GM18867 (cell line): ENCODE measurements around the gene SHH.

Source experiments
- ATAC-seq: cut with Tn5 transposase; IDR thresholded peaks from one replicate; pipeline ENCODE4 v1.9.1; 2021; ENCODE audit warnings: mild to moderate bottlenecking, moderate library complexity; ENCODE audit not compliant: unreplicated experiment

The SHH gene

GRCh38 chr7:155769701-155770100 lies 42.6 kb downstream of the SHH start:
- ATAC-seq: no peak

DNA sequence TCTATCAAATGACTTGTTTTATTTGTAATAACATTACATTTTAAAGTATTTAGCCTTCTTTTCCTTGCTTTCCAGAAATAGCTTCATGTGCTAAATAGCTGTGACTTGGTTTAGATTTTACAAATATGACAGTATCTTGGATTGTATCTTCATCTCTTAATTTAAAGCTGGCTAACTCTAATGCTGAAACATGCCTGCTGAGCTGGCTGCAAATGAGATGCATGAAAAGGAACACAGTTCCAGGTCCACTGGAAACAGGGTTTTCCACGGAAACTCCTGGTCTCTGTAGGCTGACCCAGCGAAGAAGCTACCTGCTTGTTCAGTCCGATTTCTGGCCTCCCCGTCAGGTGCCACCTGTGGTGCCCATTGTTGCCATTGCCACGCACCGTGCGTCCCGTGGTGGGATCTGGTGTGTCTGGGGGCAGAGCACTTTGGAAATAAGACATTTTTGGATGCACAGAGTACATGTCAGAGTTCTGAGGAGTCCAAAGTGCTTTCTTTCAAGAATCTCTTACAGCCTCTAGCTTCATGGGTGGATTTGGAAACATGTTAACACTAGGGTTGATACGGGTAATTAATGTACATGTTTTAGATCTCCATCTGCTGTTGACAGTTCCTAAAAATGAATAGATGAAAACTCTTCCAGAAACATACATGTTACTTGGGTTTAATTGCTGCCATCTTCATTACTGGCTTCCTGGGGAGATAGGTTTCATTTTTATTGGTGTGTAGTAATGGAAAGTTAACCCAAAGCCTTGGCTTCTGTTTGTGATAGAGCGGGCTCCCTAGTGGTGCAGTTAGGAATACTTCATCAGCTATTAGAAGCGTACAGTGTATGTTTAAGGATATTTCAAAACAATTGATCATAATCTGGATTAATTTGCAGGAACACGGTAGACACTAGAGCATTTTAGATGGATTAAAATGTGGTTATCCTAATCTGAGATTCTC lies 45.0 kb downstream of the SHH start:
- no peak for ATAC-seq

DNA sequence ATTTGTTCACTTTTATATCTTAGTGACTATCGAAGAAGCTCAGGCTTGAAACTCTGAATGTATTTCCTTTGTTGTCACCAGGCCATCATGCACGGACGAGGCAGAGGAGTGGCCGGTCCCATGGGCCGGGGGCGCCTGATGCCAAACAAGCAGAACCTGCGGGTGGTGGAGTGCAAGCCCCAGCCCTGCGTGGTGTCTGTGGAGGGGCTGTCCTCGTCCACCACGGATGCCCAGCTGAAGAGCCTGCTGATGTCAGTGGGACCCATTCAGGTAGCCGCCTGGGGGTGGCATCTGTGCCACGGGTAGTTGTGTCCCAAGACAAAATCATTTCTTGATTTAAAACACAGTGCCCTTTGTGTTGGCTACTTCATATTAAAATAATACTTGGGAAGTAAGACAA lies 45.9 kb downstream of the SHH start:
- no peak for ATAC-seq

GRCh38 chr7:155765458-155765857 lies 46.8 kb downstream of the SHH start:
- no peak for ATAC-seq

GRCh38 chr7:155764438-155764793 lies 47.8 kb downstream of the SHH start:
- no peak for ATAC-seq

DNA sequence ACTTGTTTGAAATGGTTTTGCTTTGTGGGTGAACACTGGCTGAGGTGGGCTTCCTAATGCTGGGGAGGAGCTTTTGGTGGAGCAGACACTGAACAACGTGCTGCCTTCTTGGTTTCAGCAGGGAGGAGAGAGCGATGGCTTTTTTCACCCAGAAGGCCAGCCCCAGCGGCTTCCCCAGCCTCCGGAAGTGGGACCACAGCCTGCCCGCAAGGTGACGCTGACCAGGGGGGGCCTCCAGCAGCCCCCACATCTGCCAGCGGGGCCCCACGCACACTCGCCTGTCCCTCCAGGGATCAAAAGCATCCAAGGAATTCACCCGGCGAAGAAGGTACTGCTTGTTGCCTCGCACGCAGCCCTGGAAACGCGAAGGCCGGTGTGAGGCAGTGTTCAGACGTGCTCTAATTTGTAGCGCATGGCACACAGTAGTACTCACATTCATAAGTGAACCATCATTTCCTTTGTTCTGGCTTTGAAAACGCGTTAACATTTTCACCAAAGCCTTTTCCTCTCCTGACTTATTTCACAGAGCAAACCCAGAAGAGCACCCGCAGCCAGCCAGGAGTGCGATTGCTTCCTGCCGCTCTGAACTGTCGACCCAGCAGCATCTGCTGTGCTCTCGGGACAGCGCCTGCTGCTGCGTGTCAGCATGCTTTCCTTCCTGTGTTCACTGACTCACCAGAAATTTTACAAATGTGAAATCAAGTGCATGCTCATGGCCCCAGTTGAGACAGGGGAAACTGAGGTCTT lies 48.4 kb downstream of the SHH start:
- ATAC-seq: no peak

GRCh38 chr7:155763122-155763521 lies 49.1 kb downstream of the SHH start:
- ATAC-seq: no peak

- ATAC-seq: no peak
Measured at GRCh38 chr7:155762655-155763054, 49.6 kb downstream of the SHH start.

DNA sequence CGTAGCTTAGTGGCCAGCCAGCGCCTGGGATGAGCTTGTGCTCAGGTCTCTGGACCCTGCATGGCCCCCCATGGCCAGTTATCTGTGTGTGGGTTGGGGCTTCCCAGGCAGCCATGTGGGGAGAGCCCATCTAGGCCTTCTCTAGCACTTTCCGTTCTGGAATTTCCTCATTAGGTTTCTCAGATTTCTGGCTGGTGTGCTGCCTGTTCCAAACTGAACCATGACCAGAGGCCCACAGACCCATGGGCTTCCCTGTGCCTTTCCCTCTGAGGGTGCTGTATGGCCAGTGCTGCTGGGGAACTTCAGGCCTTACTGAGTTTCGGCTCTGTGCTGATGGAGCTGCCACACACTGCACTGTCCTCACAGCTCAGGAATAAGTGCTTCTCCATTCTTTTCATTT lies 50.2 kb downstream of the SHH start:
- no peak for ATAC-seq

GRCh38 chr7:155761162-155761561 lies 51.1 kb downstream of the SHH start:
- no peak for ATAC-seq

DNA sequence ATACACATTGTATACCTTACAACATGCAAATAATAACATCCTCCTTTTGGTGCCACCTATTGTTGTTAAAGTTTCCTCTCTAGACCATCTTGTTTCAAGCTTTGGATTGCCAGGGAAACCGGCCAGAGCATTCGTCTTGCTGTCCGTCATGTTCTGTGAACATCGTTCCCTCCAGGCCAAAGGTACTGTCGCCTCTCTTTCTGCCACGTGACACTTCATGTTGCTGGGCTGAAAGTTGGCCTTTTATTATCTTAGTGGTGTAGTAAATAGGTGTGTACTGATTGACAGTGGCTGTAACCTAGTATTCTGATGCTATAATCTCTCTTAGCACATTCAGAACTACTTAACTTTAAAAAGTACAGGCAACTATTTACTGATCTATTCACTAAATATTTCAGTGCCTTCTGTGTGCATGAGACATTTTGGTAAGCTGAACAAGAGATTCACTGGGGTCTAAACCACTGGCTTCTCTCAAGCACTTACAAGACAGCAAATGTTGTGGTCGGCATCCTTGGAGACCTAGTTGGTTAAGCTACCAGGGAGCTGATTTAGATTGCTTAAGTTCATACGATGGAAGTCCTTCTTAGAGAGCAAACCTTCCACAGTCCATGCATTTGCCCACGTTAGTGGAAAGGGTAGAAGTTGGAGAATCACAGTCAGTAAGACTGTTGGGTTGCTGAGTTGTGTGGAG lies 52.4 kb downstream of the SHH start:
- ATAC-seq: no peak

- no peak for ATAC-seq
Measured at GRCh38 chr7:155758348-155758747, 53.9 kb downstream of the SHH start.

- ATAC-seq: no peak
Measured at GRCh38 chr7:155756322-155756721, 55.9 kb downstream of the SHH start.

- no peak for ATAC-seq
Measured at GRCh38 chr7:155755026-155755425, 57.2 kb downstream of the SHH start.

GRCh38 chr7:155754165-155754564 lies 58.1 kb downstream of the SHH start:
- ATAC-seq: no peak

DNA sequence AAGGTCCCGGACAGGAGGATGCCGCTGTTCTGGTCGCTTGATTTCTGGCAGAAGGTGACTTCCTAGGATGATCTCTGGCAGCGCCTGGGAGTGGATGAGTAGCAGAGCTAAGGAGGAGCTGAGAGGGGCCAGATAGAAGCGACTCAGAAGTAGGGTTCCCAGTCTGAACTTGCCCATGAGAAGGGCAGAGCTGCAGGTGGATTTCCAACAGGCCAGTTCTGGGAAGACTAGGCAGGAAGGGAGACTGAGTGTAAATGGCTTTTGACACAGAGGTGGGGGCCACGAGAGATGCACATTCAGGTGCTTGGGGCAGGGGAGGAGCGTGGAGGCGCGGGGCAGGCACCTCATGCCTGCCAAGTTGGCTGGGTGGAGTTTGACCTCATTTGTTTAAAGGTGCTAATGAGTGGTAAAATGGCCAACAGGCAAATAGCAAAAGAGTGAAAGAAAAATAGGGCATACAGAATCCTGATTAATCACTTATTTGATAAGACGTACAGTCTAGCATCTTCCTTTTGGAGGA lies 58.8 kb downstream of the SHH start:
- ATAC-seq: peak; percentile 9

GRCh38 chr7:155752756-155753445 lies 59.4 kb downstream of the SHH start:
- peak; percentile 69 for ATAC-seq

DNA sequence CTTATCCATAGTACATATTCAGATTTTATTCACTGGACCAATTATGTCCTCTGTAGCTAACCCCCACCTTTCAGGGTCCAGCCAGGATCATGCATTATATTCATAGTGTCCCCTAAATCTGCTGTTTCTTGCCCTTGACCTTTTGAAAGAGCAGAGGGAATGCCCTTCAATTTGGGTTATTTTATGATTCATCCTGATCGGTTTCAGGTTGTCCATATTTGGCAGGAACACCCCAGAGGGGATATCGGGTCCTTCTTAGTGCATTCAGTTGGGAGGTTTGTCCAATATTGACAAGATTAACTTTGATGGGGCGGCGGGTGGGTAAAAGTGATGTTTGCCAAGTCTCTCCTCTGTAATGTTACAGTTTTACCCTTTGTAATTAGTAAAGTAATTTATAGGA lies 60.9 kb downstream of the SHH start:
- ATAC-seq: no peak

DNA sequence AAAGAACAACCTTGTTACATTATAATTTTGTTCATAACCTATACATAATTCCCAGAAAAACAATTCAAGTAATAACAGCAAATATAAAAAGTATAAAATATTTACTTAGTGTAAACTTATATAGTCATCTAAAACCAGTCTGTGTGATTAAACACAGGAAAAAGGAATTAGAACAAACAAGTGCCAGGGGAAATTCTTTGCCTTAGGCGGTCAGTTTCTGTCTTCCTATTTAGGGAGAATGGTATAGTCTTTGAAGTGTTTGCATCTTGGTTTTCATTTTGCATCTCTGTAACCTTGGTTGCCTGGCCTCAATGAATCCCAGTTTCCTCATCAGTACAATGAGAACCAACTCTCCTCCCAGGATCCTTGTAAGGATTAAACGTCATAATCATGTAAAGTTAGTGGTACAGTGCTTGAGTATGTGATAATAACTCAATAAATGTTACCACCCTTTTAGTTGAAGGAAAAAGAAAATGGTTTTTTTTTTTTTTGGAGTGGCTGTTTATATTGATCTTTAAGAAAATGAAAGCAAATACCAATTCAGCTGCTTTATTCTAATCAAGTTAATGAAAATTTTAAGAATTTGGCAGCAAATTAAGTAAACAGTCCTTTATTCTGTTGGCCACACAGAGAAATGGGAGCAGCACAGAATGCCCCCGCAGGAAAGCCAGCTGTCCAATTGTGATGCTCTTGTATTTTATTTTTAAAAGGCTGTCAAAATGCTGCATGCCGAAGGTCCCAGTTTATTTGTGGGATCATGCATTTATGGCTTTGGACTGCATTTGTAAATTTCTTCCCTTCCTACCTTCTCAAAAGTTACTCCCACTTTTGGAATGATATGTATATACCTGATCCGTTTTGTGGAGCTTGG lies 61.8 kb downstream of the SHH start:
- ATAC-seq: no peak
